HG03045 (cell line): ENCODE measurements around the gene MSI2.

ENCODE experiments used
- ATAC-seq: cut with Tn5 transposase; IDR thresholded peaks from one replicate; pipeline ENCODE4 v1.9.1; 2021; ENCODE audit warnings: mild to moderate bottlenecking, moderate library complexity; ENCODE audit not compliant: unreplicated experiment

Gene MSI2

DNA sequence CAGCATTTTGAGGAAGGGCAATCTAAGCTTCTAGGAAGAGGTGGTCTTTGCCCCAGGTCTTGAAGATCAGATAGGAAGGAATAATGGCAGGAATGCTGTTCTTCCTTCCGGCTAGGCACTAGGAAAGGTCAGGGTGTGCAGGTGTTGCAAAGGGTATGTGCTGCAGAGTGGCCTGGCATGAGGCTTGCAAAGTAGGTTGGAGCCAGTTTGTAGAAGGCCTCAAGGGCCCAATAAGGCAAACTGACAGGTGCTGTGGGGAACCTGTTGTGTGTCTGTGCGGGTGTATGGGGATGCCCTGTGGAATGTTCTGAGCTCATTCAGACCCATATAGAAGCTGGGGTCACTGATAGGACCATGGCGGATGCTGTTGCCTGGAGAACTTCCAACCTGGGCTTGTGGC lies 12.7 kb downstream of the MSI2 start:
- no peak for ATAC-seq

GRCh38 chr17:57269598-57270255 lies 13.4 kb downstream of the MSI2 start:
- no peak for ATAC-seq

DNA sequence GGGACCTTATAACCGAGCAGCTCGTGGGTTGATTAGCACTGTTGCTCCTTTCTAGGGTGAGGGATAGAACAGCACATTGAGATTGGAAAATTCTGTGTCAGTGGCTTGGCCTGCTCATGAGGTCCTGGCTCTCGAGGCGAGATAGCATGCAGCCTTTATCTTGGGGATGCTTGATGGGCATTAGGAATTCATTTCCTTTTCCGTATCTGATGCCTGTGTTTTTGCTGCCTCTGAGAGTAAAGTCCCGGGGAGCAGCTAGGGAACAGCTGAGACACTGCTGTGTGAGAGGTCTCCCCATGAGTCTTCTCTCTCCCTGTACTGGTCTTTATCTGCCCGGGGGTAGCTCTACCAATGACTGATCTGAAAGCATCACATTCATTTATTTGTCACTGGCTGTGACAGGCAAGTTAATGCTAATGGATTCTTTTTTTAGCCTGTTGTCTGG lies 14.5 kb downstream of the MSI2 start:
- ATAC-seq = no peak

DNA sequence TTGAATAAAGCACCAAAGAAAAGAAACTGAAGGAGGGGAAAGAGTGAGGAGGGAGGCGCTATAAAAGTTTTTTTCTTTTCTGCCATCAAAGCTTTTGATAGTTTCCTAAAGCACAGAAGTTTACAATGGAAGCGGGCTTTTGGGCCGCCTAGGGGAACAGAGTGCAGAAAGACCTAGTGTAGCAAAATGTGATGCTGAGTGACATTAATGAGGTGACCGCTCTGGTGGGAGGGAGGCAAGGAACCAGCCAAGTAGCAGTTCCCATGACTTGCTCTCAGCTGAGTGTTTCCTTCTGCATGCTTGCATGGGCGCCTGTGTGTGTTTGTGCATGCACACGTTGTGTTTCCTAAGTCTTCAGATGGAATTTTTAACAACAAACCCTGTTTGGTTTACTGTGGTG lies 15.5 kb downstream of the MSI2 start:
- ATAC-seq = no peak

GRCh38 chr17:57273490-57273889 lies 17.2 kb downstream of the MSI2 start:
- ATAC-seq = no peak

GRCh38 chr17:57274162-57274561 lies 17.8 kb downstream of the MSI2 start:
- ATAC-seq = no peak

DNA sequence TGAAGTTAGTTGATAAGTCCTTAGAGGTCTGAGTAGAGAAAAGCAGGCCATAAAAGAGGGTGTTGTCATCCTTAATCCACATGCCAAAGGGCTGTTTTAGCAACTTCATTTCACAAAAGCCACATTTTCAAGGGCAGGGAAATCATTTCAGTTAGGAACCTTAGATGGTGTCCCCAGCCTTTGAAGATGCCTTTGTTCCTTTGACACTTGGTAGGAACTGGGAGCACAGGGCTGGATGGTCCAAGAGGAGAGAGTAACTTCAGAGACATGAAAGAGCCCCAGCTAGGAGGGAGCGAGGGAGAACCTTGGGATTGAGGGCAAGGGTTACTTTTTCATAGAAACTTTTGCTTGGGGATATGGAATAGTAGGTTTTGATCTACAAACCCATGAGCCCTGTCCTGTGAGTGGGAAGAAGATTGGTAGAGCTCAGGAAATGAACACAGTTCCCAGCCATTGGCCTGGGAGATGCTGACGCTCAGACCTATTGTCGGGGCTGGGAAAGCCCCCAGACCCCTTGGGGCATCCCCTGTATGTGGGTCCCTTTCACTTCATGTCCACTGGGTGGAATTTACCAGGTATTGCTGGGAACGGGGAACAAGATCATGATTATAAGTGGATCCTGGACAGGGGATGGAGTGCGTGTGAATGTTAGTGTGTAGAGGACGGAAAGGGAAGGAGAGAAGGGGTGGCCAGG lies 18.9 kb downstream of the MSI2 start:
- no peak for ATAC-seq

DNA sequence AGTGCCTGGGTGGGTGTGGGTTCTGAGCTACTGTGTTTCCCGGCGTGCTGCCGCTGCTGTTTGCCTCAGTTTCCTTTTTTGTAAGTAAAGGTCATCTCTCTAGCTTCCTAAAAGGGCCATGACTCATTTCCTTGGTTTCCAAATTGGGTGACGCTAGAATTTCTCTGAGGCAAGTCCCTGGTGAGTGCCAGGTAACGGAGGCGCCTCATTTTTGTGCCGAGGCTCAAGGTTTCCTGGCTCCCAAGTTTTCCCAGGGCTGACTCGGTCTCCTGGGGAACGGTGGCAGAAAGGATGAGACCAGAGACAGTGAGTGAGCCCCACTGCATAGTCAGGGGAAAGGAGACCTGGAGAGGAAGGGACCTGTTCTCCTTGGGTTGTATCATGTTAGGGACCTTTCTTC lies 20.3 kb downstream of the MSI2 start:
- ATAC-seq = no peak

DNA sequence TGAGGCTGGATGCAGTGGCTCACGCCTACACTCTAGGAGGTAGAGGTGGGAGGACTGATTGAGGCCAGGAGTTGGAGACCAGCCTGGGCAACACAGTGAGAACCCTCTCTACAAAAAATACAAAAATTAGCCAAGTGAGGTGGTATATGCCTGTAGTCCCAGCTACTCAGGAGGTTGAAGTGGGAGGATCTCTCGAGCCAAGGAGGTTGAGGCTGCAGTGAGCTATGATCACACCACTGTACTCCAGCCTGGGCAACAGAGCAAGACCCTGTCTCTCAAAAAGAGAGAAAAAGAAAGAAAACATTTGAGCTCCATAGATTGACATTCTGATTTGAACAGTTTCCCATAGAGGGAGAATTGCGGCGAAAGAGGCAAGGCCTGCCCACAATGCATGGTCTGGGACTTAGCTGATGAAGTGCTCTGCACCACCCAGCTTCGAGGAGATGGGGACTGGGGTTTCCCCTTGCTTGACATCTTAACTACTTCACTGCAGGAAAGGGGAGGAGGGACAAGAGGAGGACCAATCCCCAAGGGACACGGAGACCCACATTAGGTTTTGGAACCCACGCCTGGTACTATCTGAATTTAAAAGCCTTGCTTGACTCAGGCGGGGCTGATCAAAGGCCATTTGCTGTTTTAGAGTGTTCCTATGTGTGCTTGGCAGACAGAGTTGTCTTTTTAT lies 21.7 kb downstream of the MSI2 start:
- no peak for ATAC-seq

DNA sequence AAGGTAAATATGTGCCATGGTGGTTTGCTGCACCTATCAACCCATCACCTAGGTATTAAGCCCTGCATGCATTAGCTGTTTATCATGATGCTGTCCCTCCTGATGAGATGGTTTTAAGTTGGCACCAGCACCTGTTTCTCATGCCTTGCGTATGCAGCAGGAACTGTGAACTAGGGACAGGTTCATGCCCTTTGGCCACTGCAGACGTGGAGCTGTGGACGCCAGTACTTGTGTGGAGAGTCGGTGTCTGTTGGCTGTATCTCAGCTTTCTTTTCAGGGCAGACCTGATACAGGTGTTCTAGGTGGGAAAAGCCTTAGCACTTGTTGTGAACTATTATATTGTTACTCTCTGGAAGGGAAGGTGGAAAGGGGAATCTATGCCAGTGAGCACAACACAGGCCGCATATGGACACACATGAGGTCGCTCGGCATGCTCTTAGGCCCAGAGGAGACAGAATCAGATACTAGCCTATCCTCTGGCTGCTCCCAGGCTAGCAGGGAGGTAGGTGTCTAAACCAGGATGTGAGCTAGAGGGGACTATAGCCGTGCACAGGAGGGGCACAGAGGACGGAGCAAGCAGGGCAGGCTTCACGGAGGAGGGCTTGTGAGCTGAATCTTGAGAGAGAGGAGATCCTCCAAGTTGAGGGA lies 22.5 kb downstream of the MSI2 start:
- ATAC-seq = no peak

GRCh38 chr17:57279432-57279831 lies 23.1 kb downstream of the MSI2 start:
- no peak for ATAC-seq

GRCh38 chr17:57281887-57282286 lies 25.6 kb downstream of the MSI2 start:
- no peak for ATAC-seq

GRCh38 chr17:57282296-57282695 lies 26.0 kb downstream of the MSI2 start:
- ATAC-seq = no peak

GRCh38 chr17:57283203-57283971 lies 27.1 kb downstream of the MSI2 start:
- no peak for ATAC-seq

DNA sequence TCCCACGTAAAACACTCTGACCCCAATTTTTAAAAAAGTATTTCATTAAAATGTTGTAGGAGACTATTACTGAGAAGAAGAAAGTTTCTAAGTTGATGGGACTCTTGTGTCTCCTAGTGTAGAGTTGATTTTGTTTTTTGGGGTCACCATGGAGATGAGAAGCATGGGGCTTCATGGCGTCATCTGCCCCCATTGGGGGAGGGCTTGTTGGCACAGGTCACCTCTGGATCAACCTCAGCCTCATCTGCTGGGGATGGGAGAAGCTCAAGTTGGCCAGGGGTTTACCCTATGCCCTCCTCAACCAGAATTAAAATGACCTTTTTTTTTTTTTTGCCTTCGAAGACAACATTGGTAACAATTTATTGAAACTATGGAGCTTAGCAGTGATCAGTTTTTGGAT lies 28.3 kb downstream of the MSI2 start:
- ATAC-seq = no peak

DNA sequence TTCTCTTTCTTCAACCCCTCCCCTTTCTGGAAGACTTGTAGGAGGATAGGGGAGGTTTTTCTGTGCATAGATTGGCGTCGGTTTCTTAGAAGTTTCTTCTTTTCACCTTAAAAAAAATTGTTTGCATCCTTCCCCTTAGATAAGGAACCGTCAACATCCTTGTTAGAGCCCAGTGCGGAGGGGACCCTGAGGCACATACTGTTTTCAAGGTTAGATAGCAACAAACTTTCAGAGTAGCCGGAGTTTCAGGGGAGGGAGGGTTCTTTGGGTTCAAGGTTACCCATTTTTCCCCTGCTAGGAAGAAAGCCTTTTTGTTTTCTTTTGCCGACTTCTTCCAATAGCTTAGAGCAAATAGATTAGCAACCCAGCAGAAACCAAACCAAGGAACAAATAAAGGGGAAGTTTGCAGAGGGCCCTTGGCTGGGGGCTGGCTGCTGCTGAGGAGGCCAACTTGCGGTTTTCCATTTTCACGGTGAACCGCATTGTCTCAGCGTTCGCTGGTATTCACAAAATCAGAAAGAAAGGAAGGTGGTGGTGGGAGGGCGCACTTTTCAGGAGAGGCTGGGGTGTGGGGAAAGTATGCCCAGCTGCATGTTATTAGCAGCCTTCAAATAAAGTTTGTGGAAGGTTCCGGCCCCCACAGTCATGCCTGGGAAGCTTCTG lies 28.8 kb downstream of the MSI2 start:
- ATAC-seq = no peak

GRCh38 chr17:57285701-57286100 lies 29.4 kb downstream of the MSI2 start:
- ATAC-seq = no peak

DNA sequence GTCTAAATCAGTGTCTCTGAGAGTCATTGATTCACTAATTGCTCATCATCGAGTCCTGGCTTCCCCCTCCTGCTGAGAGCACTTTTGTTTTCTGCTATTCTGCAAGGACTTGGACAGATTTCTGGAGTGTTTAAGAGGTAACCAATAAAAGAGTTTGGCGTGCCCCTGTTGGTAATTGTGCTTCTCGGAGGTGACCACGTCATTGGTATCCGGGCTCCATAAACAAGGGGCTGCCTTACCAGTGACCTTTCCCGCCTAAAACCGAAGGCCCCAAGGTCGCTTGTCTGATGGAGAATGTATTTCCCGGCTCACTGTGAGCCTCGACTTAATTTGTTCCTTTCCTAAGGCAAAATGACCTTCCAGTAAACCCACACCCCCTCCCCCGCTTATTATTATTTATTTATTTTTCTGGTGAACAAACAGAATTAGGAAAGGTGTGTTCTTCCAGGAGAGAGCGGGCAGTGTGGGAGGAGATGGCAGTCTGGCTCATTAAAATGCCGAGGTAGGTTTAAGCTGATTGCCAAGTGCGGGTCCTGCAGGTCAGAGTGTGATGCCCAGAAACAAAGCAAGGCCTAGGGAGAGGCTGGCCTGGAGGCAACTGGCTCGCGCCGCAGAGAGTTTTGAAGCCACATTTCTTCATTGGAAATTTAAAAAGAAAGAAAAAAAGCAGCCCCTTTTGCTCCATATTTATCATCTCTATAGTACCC lies 30.2 kb downstream of the MSI2 start:
- no peak for ATAC-seq

GRCh38 chr17:57288040-57288772 lies 31.9 kb downstream of the MSI2 start:
- no peak for ATAC-seq
